ENCODE measurements around the gene C1QB. TPM values are rescaled to one million over a fixed set of nuclear protein-coding genes. Genes with fewer than 3 reads are reported as not detected.
A peak's percentile ranks its signal among the peaks of the same experiment; 100 is the strongest.
"Not testable (repeated sequence)": the region's sequence is repeated elsewhere in the genome, so short reads cannot be mapped to it uniquely, and the experiment has no call there.

C1QB gene
- total and polyA plus RNA-seq, 4 donors: 39.6 to 702 (median 431) TPM

GRCh38 chr1:22671999-22672398, 19.0 kb downstream of the C1QB start:
- 88% methylated on average over 4 of the region's 4 CpGs for WGBS, 2 donors
- ATAC-seq (ENCODE audit: insufficient read depth, low FRiP score): no peak
- H3K27me3 ChIP-seq (ENCODE audit: control insufficient read depth in 3 of 3, insufficient read depth in 3 of 3, low read length in 2 of 3): peaks cover 0 to 3% (median 0%) of the 10 kb centered on the region in 3 donors

GRCh38 chr1:22673486-22674409, 20.7 kb downstream of the C1QB start:
- no peak for ATAC-seq (ENCODE audit: insufficient read depth, low FRiP score)
- Histone ChIP-seq H3K9me3 (ENCODE audit: control insufficient read depth in 4 of 4, insufficient read depth in 3 of 4, low read length in 3 of 4) (no peaks in the 10 kb centered on the region), H3K27ac (ENCODE audit: low read depth in 1 of 2, low read length in 1 of 2) (no peak overlapping the region), H3K4me3 (no peak overlapping the region), H3K27me3 (ENCODE audit: control insufficient read depth in 3 of 3, insufficient read depth in 3 of 3, low read length in 2 of 3) (peaks cover 0 to 3% (median 0%) of the 10 kb centered on the region in 3 donors), H3K9ac (ENCODE audit: insufficient read depth in 1 of 2, low read length in 2 of 2) (no peak overlapping the region), H3K36me3 (ENCODE audit: control insufficient read depth in 4 of 4, insufficient read depth in 4 of 4, low read length in 4 of 4) (no peaks in the 10 kb centered on the region), H3K4me1 (ENCODE audit: control insufficient read depth in 5 of 5, insufficient read depth in 5 of 5, low read length in 5 of 5) (peaks cover 0 to 3% (median 0%) of the 10 kb centered on the region in 5 donors)
- TF ChIP-seq, protein P1, sequence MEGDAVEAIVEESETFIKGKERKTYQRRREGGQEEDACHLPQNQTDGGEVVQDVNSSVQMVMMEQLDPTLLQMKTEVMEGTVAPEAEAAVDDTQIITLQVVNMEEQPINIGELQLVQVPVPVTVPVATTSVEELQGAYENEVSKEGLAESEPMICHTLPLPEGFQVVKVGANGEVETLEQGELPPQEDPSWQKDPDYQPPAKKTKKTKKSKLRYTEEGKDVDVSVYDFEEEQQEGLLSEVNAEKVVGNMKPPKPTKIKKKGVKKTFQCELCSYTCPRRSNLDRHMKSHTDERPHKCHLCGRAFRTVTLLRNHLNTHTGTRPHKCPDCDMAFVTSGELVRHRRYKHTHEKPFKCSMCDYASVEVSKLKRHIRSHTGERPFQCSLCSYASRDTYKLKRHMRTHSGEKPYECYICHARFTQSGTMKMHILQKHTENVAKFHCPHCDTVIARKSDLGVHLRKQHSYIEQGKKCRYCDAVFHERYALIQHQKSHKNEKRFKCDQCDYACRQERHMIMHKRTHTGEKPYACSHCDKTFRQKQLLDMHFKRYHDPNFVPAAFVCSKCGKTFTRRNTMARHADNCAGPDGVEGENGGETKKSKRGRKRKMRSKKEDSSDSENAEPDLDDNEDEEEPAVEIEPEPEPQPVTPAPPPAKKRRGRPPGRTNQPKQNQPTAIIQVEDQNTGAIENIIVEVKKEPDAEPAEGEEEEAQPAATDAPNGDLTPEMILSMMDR (IDR thresholded peaks at IDR 0.05; ENCODE audit: control extremely low read depth, extremely low read depth): peak; percentile 27
- 10 to 13% methylated on average over 17 of the region's 17 CpGs for WGBS, 2 donors
- peak; percentile 32 to 62 (median 57) for DNase-seq

More at GRCh38 chr1:22671999-22672398, 19.0 kb downstream of the C1QB start:
- TF ChIP-seq, protein P1 (IDR thresholded peaks at IDR 0.05; ENCODE audit: control extremely low read depth, extremely low read depth): no peak
- Histone ChIP-seq H3K4me1 (ENCODE audit: control insufficient read depth in 5 of 5, insufficient read depth in 5 of 5, low read length in 5 of 5) (no peaks in the 10 kb centered on the region), H3K9ac (ENCODE audit: insufficient read depth in 1 of 2, low read length in 2 of 2) (no peak overlapping the region), H3K9me3 (ENCODE audit: control insufficient read depth in 4 of 4, insufficient read depth in 3 of 4, low read length in 3 of 4) (no peaks in the 10 kb centered on the region), H3K4me3 (no peak overlapping the region), H3K27ac (ENCODE audit: low read depth in 1 of 2, low read length in 1 of 2) (no peak overlapping the region), H3K36me3 (ENCODE audit: control insufficient read depth in 4 of 4, insufficient read depth in 4 of 4, low read length in 4 of 4) (no peaks in the 10 kb centered on the region)
- DNase-seq: no peak

- DNase-seq (no peak), ATAC-seq (ENCODE audit: insufficient read depth, low FRiP score) (no peak)
- 53 to 55% methylated on average over 1 of the region's 1 CpG for WGBS, 2 donors
- no peak overlapping the region for H3K9ac ChIP-seq (ENCODE audit: insufficient read depth in 1 of 2, low read length in 2 of 2)
- TF ChIP-seq, protein P1 (IDR thresholded peaks at IDR 0.05; ENCODE audit: control extremely low read depth, extremely low read depth): no peak
- H3K9me3 ChIP-seq (ENCODE audit: control insufficient read depth in 4 of 4, insufficient read depth in 3 of 4, low read length in 3 of 4): no peaks in the 10 kb centered on the region
- H3K4me1 ChIP-seq (ENCODE audit: control insufficient read depth in 5 of 5, insufficient read depth in 5 of 5, low read length in 5 of 5): peaks cover 0 to 3% (median 0%) of the 10 kb centered on the region in 5 donors
- peaks cover 0 to 3% (median 0%) of the 10 kb centered on the region in 3 donors for H3K27me3 ChIP-seq (ENCODE audit: control insufficient read depth in 3 of 3, insufficient read depth in 3 of 3, low read length in 2 of 3)
- no peak overlapping the region for H3K27ac ChIP-seq (ENCODE audit: low read depth in 1 of 2, low read length in 1 of 2)
- no peak overlapping the region for H3K4me3 ChIP-seq
- no peaks in the 10 kb centered on the region for H3K36me3 ChIP-seq (ENCODE audit: control insufficient read depth in 4 of 4, insufficient read depth in 4 of 4, low read length in 4 of 4)
These were observed 21.3 kb downstream of the C1QB start for GRCh38 chr1:22674410-22674749.

DNA sequence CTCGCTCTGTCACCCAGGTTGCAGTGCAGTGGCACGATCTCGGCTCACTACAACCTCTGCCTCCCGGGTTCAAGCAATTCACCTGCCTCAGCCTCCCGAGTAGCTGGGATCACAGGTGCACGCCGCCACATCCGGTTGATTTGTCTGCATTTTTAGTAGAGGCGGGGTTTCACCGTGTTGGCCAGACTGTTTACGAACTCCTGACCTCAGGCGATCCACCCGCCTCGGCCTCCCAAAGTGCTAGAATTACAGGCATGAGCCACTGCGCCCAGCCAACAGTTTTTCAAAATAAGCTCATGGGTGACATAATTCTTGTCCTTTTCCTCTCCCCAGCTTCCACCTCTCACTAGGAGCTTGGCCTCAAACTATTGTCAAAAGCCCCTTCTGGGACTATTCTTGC, 23.1 kb downstream of the C1QB start:
- 88 to 95% methylated on average over 15 of the region's 15 CpGs for WGBS, 2 donors
- not testable (repeated sequence) for H3K4me1 ChIP-seq (ENCODE audit: control insufficient read depth in 5 of 5, insufficient read depth in 5 of 5, low read length in 5 of 5); H3K27me3 ChIP-seq (ENCODE audit: control insufficient read depth in 3 of 3, insufficient read depth in 3 of 3, low read length in 2 of 3); H3K27ac ChIP-seq (ENCODE audit: low read depth in 1 of 2, low read length in 1 of 2); H3K36me3 ChIP-seq (ENCODE audit: control insufficient read depth in 4 of 4, insufficient read depth in 4 of 4, low read length in 4 of 4); DNase-seq; ATAC-seq (ENCODE audit: insufficient read depth, low FRiP score); H3K9ac ChIP-seq (ENCODE audit: insufficient read depth in 1 of 2, low read length in 2 of 2); H3K9me3 ChIP-seq (ENCODE audit: control insufficient read depth in 4 of 4, insufficient read depth in 3 of 4, low read length in 3 of 4); H3K4me3 ChIP-seq

All from lung (tissue), 12 donors.